Measurements from ENCODE around the gene E2F4. TPM values are rescaled to one million over a fixed set of nuclear protein-coding genes. Genes with fewer than 3 reads are reported as not detected.

E2F4 gene
- total and polyA plus RNA-seq, 9 of the 15 experiments (the other 6 are each of a cell fraction or from before 2014, with no cell fraction given), result 9.7 to 139 (median 106) TPM

GRCh38 chr16:67170949-67171649, 20.9 kb upstream of the E2F4 start (continued):
- TF ChIP-seq NR4A1 (CRISPR knock-in tag; IDR thresholded peaks at IDR 0.05), result no peak
- TF ChIP-seq NR4A1 (tag; IDR thresholded peaks at IDR 0.05), result no peak
- no peak for TF ChIP-seq ZNF407 (IDR thresholded peaks at IDR 0.05; ENCODE audit: low read depth)
- TF ChIP-seq ARID3A (IDR thresholded peaks at IDR 0.05; ENCODE audit: borderline replicate concordance, low read depth, low read length), result no peak
- no peak for TF ChIP-seq BCL6 (CRISPR knock-in tag; IDR thresholded peaks at IDR 0.05)
